ENCODE data around the gene SLC9A9. TPM values are rescaled to one million over a fixed set of nuclear protein-coding genes. Genes with fewer than 3 reads are reported as not detected.

The SLC9A9 gene
- total and polyA plus RNA-seq, 4 donors, result 3.3 to 15.0 (median 6.1) TPM

DNA sequence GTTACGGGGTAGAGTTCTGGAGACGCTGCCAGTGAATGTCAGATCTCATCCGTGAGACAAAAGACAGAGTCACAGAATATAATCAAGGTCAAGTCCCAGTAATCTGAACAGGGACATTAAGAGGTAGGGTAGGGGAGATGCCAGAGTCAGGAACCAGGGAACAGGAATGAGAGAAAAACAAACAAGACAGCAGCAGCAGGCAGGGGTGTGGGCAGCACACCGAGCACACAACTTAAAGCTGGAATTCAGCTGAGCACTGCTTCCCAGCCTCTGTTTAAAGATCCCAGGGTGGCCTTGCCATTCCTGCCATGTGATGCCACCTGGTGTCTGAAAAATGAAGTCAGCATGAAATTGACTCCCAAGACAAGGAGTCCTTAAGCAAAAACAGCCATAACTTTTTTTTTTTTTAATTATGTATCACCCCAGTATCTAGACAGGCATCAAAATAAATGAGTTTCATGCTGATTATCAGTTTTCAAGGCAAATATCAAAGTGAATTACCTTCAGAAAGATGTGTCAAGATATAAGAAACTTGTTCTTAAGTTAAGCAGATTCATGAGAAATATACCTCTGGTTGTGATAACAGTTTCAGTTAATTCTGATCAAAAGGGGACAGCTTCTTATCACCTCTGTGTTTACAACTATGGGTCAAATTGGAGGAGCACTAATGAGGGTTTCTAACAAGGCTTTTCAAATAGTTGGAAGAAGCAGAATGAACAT is 203.7 kb downstream of the SLC9A9 start:
- H3K36me3 ChIP-seq (ENCODE audit: control insufficient read depth in 4 of 4, insufficient read depth in 3 of 4, low read depth in 1 of 4, low read length in 3 of 4), result no peaks in the 10 kb centered on the region
- no peaks in the 10 kb centered on the region for H3K4me1 ChIP-seq (ENCODE audit: control insufficient read depth in 4 of 4, insufficient read depth in 4 of 4, low read length in 3 of 4)
- WGBS, result 64% methylated on average over 4 of the region's 4 CpGs
- H3K27ac ChIP-seq (ENCODE audit: low read depth in 1 of 2, low read length in 2 of 2), result no peak overlapping the region
- H3K4me3 ChIP-seq (ENCODE audit: low read depth in 1 of 3, low read length in 3 of 3), result no peak overlapping the region
- H3K9ac ChIP-seq (ENCODE audit: low read depth in 1 of 2, low read length in 2 of 2), result no peak overlapping the region
- TF ChIP-seq, protein P1, sequence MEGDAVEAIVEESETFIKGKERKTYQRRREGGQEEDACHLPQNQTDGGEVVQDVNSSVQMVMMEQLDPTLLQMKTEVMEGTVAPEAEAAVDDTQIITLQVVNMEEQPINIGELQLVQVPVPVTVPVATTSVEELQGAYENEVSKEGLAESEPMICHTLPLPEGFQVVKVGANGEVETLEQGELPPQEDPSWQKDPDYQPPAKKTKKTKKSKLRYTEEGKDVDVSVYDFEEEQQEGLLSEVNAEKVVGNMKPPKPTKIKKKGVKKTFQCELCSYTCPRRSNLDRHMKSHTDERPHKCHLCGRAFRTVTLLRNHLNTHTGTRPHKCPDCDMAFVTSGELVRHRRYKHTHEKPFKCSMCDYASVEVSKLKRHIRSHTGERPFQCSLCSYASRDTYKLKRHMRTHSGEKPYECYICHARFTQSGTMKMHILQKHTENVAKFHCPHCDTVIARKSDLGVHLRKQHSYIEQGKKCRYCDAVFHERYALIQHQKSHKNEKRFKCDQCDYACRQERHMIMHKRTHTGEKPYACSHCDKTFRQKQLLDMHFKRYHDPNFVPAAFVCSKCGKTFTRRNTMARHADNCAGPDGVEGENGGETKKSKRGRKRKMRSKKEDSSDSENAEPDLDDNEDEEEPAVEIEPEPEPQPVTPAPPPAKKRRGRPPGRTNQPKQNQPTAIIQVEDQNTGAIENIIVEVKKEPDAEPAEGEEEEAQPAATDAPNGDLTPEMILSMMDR (IDR thresholded peaks at IDR 0.05; ENCODE audit: low read depth, low read length, missing input control), result peak; percentile 49
- no peak for TF ChIP-seq HNF4G (IDR thresholded peaks at IDR 0.05)
- TF ChIP-seq FOXA1 (IDR thresholded peaks at IDR 0.05), result no peak
- TF ChIP-seq JUND (IDR thresholded peaks at IDR 0.05), result no peak
- no peak for TF ChIP-seq FOXA2 (IDR thresholded peaks at IDR 0.05)
- TF ChIP-seq GABPA (IDR thresholded peaks at IDR 0.05 in 1 of 2, conservative IDR thresholded peaks at IDR 0.05 in 1 of 2), result no peak
- TF ChIP-seq, protein P2, sequence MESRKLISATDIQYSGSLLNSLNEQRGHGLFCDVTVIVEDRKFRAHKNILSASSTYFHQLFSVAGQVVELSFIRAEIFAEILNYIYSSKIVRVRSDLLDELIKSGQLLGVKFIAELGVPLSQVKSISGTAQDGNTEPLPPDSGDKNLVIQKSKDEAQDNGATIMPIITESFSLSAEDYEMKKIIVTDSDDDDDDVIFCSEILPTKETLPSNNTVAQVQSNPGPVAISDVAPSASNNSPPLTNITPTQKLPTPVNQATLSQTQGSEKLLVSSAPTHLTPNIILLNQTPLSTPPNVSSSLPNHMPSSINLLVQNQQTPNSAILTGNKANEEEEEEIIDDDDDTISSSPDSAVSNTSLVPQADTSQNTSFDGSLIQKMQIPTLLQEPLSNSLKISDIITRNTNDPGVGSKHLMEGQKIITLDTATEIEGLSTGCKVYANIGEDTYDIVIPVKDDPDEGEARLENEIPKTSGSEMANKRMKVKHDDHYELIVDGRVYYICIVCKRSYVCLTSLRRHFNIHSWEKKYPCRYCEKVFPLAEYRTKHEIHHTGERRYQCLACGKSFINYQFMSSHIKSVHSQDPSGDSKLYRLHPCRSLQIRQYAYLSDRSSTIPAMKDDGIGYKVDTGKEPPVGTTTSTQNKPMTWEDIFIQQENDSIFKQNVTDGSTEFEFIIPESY (IDR thresholded peaks at IDR 0.05), result no peak
- TF ChIP-seq RXRA (IDR thresholded peaks at IDR 0.05), result no peak
- peak; percentile 82 to 86 for TF ChIP-seq RAD21 (IDR thresholded peaks at IDR 0.05)
- TF ChIP-seq, protein P3, sequence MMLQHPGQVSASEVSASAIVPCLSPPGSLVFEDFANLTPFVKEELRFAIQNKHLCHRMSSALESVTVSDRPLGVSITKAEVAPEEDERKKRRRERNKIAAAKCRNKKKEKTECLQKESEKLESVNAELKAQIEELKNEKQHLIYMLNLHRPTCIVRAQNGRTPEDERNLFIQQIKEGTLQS (IDR thresholded peaks at IDR 0.05), result no peak
- DNase-seq (ENCODE audit: low spot score), result peak; percentile 43
- no peaks in the 10 kb centered on the region for H3K27me3 ChIP-seq (ENCODE audit: control insufficient read depth in 4 of 4, insufficient read depth in 4 of 4, low read length in 3 of 4)
- no peaks in the 10 kb centered on the region for H3K9me3 ChIP-seq (ENCODE audit: control insufficient read depth in 4 of 4, low read length in 3 of 4)

DNA sequence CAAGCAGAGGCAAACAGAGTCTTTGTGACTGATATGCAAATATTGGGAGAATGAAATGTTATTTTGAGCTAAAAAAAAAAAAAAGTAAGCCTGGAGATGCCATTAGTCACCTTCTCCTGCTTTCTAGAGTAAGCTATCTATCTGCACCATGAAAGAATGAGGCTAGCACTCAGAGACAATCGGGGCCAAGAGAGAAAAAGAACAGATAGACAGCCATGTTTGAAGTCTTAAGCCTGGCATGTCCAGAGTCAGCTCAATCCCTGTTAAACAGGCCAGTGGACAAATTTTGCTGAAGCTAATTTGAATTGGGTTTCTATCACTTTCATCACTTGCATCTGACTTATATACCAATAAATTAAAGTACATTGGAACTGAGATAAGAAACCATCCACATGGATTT is 204.4 kb downstream of the SLC9A9 start:
- Histone ChIP-seq H3K27me3 (ENCODE audit: control insufficient read depth in 4 of 4, insufficient read depth in 4 of 4, low read length in 3 of 4) (no peaks in the 10 kb centered on the region), H3K9me3 (ENCODE audit: control insufficient read depth in 4 of 4, low read length in 3 of 4) (no peaks in the 10 kb centered on the region), H3K36me3 (ENCODE audit: control insufficient read depth in 4 of 4, insufficient read depth in 3 of 4, low read depth in 1 of 4, low read length in 3 of 4) (no peaks in the 10 kb centered on the region), H3K27ac (ENCODE audit: low read depth in 1 of 2, low read length in 2 of 2) (no peak overlapping the region), H3K4me1 (ENCODE audit: control insufficient read depth in 4 of 4, insufficient read depth in 4 of 4, low read length in 3 of 4) (no peaks in the 10 kb centered on the region), H3K4me3 (ENCODE audit: low read depth in 1 of 3, low read length in 3 of 3) (no peak overlapping the region), H3K9ac (ENCODE audit: low read depth in 1 of 2, low read length in 2 of 2) (no peak overlapping the region)
- DNase-seq (ENCODE audit: low spot score), result no peak
- TF ChIP-seq NR2F2 (IDR thresholded peaks at IDR 0.05) (no peak), FOXA2 (IDR thresholded peaks at IDR 0.05) (no peak), JUND (IDR thresholded peaks at IDR 0.05) (no peak), FOXA1 (IDR thresholded peaks at IDR 0.05) (no peak), HNF4G (IDR thresholded peaks at IDR 0.05) (no peak), RAD21 (IDR thresholded peaks at IDR 0.05) (no peak), HNF4A (conservative IDR thresholded peaks at IDR 0.05) (no peak), GABPA (IDR thresholded peaks at IDR 0.05 in 1 of 2, conservative IDR thresholded peaks at IDR 0.05 in 1 of 2) (no peak), SP1 (IDR thresholded peaks at IDR 0.05) (no peak), YY1 (IDR thresholded peaks at IDR 0.05) (no peak), EGR1 (IDR thresholded peaks at IDR 0.05; ENCODE audit: low read depth in 2 of 2) (no peak), RXRA (IDR thresholded peaks at IDR 0.05) (no peak)
- TF ChIP-seq, protein P4, sequence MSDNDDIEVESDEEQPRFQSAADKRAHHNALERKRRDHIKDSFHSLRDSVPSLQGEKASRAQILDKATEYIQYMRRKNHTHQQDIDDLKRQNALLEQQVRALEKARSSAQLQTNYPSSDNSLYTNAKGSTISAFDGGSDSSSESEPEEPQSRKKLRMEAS (IDR thresholded peaks at IDR 0.05), result no peak
- TF ChIP-seq, protein P5, sequence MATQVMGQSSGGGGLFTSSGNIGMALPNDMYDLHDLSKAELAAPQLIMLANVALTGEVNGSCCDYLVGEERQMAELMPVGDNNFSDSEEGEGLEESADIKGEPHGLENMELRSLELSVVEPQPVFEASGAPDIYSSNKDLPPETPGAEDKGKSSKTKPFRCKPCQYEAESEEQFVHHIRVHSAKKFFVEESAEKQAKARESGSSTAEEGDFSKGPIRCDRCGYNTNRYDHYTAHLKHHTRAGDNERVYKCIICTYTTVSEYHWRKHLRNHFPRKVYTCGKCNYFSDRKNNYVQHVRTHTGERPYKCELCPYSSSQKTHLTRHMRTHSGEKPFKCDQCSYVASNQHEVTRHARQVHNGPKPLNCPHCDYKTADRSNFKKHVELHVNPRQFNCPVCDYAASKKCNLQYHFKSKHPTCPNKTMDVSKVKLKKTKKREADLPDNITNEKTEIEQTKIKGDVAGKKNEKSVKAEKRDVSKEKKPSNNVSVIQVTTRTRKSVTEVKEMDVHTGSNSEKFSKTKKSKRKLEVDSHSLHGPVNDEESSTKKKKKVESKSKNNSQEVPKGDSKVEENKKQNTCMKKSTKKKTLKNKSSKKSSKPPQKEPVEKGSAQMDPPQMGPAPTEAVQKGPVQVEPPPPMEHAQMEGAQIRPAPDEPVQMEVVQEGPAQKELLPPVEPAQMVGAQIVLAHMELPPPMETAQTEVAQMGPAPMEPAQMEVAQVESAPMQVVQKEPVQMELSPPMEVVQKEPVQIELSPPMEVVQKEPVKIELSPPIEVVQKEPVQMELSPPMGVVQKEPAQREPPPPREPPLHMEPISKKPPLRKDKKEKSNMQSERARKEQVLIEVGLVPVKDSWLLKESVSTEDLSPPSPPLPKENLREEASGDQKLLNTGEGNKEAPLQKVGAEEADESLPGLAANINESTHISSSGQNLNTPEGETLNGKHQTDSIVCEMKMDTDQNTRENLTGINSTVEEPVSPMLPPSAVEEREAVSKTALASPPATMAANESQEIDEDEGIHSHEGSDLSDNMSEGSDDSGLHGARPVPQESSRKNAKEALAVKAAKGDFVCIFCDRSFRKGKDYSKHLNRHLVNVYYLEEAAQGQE (IDR thresholded peaks at IDR 0.05), result no peak
- TF ChIP-seq, protein P3 (IDR thresholded peaks at IDR 0.05), result no peak
- WGBS, result 92% methylated on average over 1 of the region's 1 CpG
